Spleen (tissue), 7 donors: ENCODE results near the gene CECR2.

Experiments used
- POLR2A ChIP-seq, 3 donors: fragments of 450-650 bp; IDR thresholded peaks; one replicate each; pipeline ENCODE4 v1.5.1; 2017; ENCODE audit warnings: antibody characterized with exemption in 3 of 3, mild to moderate bottlenecking in 1 of 3
- TF ChIP-seq, protein P1 (sequence below), 11 experiments: fragments of 200-600 bp in 7 of 11; fragments of 450-650 bp in 4 of 11; sonication (generic) in 4 of 11; IDR thresholded peaks in 8 of 11; conservative IDR thresholded peaks in 3 of 11; 1 replicate in 7 of 11; 2 replicates in 4 of 11; pipeline versions ENCODE4 v1.4.0 to v1.8.0; 2016 to 2021; ENCODE audit warnings: antibody characterized with exemption in 11 of 11, inconsistent platforms in 4 of 11, mild to moderate bottlenecking in 1 of 11
- donor health status: DM: no; HTN: no; CAD: no; lungs with moderate emphysema.
- donor health status: DM: no; HTN: no; CAD: no.
- donor health status: DM: no; HTN: no; CAD: no.

DNA sequence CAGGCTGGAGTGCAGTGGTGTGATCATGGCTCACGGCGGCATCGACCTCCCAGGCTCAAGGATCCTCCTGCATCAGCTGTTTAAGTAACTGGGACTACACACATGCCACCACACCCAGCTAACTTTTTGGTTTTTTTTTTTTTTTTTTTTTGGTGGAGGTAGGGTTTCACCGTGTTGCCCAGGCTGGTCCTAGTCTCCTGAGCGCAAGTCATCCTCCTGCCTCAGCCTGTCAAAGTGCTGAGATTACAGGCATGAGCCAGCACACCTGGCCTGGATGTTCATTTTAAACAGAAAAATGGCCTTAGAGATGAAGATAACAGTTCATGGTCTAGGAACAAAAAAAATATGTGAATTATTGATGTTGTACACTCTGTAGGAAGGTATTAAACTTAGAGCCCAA, 180.4 kb downstream of the CECR2 start:
- TF ChIP-seq, protein P1, sequence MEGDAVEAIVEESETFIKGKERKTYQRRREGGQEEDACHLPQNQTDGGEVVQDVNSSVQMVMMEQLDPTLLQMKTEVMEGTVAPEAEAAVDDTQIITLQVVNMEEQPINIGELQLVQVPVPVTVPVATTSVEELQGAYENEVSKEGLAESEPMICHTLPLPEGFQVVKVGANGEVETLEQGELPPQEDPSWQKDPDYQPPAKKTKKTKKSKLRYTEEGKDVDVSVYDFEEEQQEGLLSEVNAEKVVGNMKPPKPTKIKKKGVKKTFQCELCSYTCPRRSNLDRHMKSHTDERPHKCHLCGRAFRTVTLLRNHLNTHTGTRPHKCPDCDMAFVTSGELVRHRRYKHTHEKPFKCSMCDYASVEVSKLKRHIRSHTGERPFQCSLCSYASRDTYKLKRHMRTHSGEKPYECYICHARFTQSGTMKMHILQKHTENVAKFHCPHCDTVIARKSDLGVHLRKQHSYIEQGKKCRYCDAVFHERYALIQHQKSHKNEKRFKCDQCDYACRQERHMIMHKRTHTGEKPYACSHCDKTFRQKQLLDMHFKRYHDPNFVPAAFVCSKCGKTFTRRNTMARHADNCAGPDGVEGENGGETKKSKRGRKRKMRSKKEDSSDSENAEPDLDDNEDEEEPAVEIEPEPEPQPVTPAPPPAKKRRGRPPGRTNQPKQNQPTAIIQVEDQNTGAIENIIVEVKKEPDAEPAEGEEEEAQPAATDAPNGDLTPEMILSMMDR (IDR thresholded peaks at IDR 0.05 in 8 of 11, conservative IDR thresholded peaks at IDR 0.05 in 3 of 11): no peak
- TF ChIP-seq POLR2A (IDR thresholded peaks at IDR 0.05): no peak
